ENCODE results near the gene ABCA12.

The ABCA12 gene

GRCh38 chr2:215031321-215031720, 107.1 kb downstream of the ABCA12 start:
- FAIRE-seq, result no peak

- FAIRE-seq, result no peak
Observed at GRCh38 chr2:215029936-215030335, 108.5 kb downstream of the ABCA12 start.

- no peak for FAIRE-seq
Observed at GRCh38 chr2:215028231-215028630, 110.2 kb downstream of the ABCA12 start.

GRCh38 chr2:215027779-215028178, 110.6 kb downstream of the ABCA12 start:
- FAIRE-seq, result no peak

- no peak for FAIRE-seq
Observed at GRCh38 chr2:215022910-215023309, 115.5 kb downstream of the ABCA12 start.

GRCh38 chr2:215022418-215022817, 116.0 kb downstream of the ABCA12 start:
- no peak for FAIRE-seq

GRCh38 chr2:215020283-215020682, 118.1 kb downstream of the ABCA12 start:
- no peak for FAIRE-seq

GRCh38 chr2:215019521-215020145, 118.8 kb downstream of the ABCA12 start:
- FAIRE-seq, result no peak

GRCh38 chr2:215019085-215019484, 119.3 kb downstream of the ABCA12 start:
- FAIRE-seq, result no peak

GRCh38 chr2:215015421-215015820, 123.0 kb downstream of the ABCA12 start:
- no peak for FAIRE-seq

GRCh38 chr2:215010390-215010789, 128.0 kb downstream of the ABCA12 start:
- FAIRE-seq, result no peak

- no peak for FAIRE-seq
Observed at GRCh38 chr2:215003001-215003400, 135.4 kb downstream of the ABCA12 start.

- no peak for FAIRE-seq
Observed at GRCh38 chr2:215002500-215002899, 135.9 kb downstream of the ABCA12 start.

- no peak for FAIRE-seq
Observed at GRCh38 chr2:215000721-215001120, 137.7 kb downstream of the ABCA12 start.

GRCh38 chr2:214995926-214996670, 142.3 kb downstream of the ABCA12 start:
- no peak for FAIRE-seq

GRCh38 chr2:214995409-214995808, 143.0 kb downstream of the ABCA12 start:
- FAIRE-seq, result no peak

GRCh38 chr2:214992911-214993310, 145.5 kb downstream of the ABCA12 start:
- no peak for FAIRE-seq

- no peak for FAIRE-seq
Observed at GRCh38 chr2:214989187-214989586, 149.2 kb downstream of the ABCA12 start.

GRCh38 chr2:214987261-214987660, 151.2 kb downstream of the ABCA12 start:
- no peak for FAIRE-seq

- FAIRE-seq, result no peak
Observed at GRCh38 chr2:214985619-214986018, 152.8 kb downstream of the ABCA12 start.

- no peak for FAIRE-seq
Observed at GRCh38 chr2:214966420-214966819, 172.0 kb downstream of the ABCA12 start.

GRCh38 chr2:214960677-214961076, 177.7 kb downstream of the ABCA12 start:
- no peak for FAIRE-seq

GRCh38 chr2:214946949-214947348, 191.5 kb downstream of the ABCA12 start:
- FAIRE-seq, result no peak

- FAIRE-seq, result no peak
Observed at GRCh38 chr2:214934006-214934405, 204.4 kb downstream of the ABCA12 start.

- no peak for FAIRE-seq
Observed at GRCh38 chr2:214904634-214905033, 233.8 kb downstream of the ABCA12 start.
